SU-DHL-6 (cell line): ENCODE measurements around the gene SUN1.

Source experiments
- EZH2phosphoT487 ChIP-seq: fragments of 200-600 bp; sonication (generic), shearing (Covaris generic); conservative IDR thresholded peaks from 2 replicates; pipeline ENCODE4 v1.6.1; 2018; ENCODE audit warnings: mild to moderate bottlenecking, antibody characterized with exemption, low read length, moderate library complexity, mixed read lengths
- TF ChIP-seq, protein P1 (sequence below): fragments of 200-600 bp; sonication (generic); IDR thresholded peaks from one replicate; pipeline ENCODE4 v1.5.1; 2017; ENCODE audit warnings: antibody characterized with exemption, mild to moderate bottlenecking, low read length, moderate library complexity; ENCODE audit not compliant: insufficient read depth, poor library complexity, severe bottlenecking

DNA sequence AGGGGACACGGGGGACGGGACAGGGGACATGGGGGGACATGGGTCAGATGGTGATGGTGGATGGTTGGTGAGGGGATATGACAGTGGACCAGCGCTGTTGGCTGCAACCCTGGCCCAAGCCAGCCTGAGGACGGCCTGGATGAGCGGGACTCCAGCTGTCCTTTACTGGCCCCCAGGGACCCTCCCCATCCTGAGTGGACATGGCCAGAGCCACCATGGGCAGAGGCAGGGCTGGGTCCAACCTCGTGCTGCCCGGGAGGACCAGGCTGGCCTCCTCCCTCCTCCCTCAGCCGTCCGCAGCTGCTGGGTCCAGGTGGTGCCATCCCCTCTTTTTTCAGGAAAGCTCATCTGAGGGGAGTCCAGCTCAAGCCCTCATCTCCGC, 74.5 kb downstream of the SUN1 start:
- TF ChIP-seq, protein P1, sequence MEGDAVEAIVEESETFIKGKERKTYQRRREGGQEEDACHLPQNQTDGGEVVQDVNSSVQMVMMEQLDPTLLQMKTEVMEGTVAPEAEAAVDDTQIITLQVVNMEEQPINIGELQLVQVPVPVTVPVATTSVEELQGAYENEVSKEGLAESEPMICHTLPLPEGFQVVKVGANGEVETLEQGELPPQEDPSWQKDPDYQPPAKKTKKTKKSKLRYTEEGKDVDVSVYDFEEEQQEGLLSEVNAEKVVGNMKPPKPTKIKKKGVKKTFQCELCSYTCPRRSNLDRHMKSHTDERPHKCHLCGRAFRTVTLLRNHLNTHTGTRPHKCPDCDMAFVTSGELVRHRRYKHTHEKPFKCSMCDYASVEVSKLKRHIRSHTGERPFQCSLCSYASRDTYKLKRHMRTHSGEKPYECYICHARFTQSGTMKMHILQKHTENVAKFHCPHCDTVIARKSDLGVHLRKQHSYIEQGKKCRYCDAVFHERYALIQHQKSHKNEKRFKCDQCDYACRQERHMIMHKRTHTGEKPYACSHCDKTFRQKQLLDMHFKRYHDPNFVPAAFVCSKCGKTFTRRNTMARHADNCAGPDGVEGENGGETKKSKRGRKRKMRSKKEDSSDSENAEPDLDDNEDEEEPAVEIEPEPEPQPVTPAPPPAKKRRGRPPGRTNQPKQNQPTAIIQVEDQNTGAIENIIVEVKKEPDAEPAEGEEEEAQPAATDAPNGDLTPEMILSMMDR = no peak
- no peak for TF ChIP-seq EZH2phosphoT487
